Measurements from ENCODE around the gene NFKBIA. TPM values are rescaled to one million over a fixed set of nuclear protein-coding genes. Genes with fewer than 3 reads are reported as not detected.

The NFKBIA gene
- total RNA-seq, 1 donor from 2014 or later = 386 TPM

- H3K9me3 Mint-ChIP-seq = no peaks in the 10 kb centered on the region
- no peak overlapping the region for H3K27ac Mint-ChIP-seq
- peaks cover 8% of the 10 kb centered on the region for H3K36me3 Mint-ChIP-seq (ENCODE audit: low read depth)
- intact Hi-C loops (cut with micrococcal nuclease) = no loop called here
- no peak for DNase-seq (ENCODE audit: low spot score)
- peaks cover 19% of the 10 kb centered on the region for H3K4me1 Mint-ChIP-seq (ENCODE audit: low read depth)
- H3K4me3 Mint-ChIP-seq (ENCODE audit: low read depth) = no peak overlapping the region
- no peaks in the 10 kb centered on the region for H3K27me3 Mint-ChIP-seq (ENCODE audit: low read depth)
These were observed 10.1 kb downstream of the NFKBIA start for GRCh38 chr14:35394326-35395013.

DNA sequence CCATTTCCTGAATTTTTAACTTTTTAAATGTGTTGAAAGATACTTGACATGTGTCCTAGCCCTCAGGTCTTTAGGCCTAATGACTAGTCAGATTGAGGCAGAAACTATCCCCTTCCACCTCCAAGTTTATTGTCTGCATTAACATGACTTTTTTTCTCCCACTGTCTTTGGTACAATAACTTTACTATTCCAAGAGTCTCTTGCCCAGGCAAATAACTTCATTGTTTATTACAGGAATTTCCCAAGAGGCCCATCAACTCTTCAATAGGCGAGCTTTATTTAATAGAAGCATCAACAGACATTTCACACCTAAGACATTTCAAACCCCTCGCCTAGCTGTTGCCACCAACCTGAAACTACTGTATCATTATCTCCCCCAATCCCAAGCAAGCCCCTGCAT lies 10.7 kb downstream of the NFKBIA start:
- no peaks in the 10 kb centered on the region for H3K9me3 Mint-ChIP-seq
- H3K27me3 Mint-ChIP-seq (ENCODE audit: low read depth) = no peaks in the 10 kb centered on the region
- H3K4me3 Mint-ChIP-seq (ENCODE audit: low read depth) = no peak overlapping the region
- H3K4me1 Mint-ChIP-seq (ENCODE audit: low read depth) = peaks cover 13% of the 10 kb centered on the region
- no peak overlapping the region for H3K27ac Mint-ChIP-seq
- peaks cover 3% of the 10 kb centered on the region for H3K36me3 Mint-ChIP-seq (ENCODE audit: low read depth)
- intact Hi-C loops (cut with micrococcal nuclease) = no loop called here
- DNase-seq (ENCODE audit: low spot score) = no peak

DNA sequence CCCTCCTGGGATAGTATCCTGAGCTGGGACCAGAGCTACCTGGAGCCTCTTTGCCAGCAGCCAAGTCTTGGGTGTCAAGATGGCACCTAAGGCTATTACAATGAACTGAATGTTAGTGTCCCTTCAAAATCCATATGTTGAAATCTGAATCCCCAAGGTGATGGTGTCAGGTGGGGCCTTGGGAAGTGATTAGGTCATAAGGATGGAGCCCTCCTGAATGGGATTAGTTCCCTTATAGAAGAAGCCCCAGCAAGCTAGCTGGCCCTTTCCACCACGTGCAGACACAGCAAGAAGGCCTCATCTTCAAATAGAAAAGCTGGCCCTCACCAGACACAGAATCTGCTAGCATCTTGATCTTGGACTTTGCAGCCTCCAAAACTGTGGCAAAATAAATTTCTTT lies 12.4 kb downstream of the NFKBIA start:
- intact Hi-C loops (cut with micrococcal nuclease) = no loop called here
- H3K4me1 Mint-ChIP-seq (ENCODE audit: low read depth) = peaks cover 5% of the 10 kb centered on the region
- no peaks in the 10 kb centered on the region for H3K36me3 Mint-ChIP-seq (ENCODE audit: low read depth)
- H3K27ac Mint-ChIP-seq = no peak overlapping the region
- H3K27me3 Mint-ChIP-seq (ENCODE audit: low read depth) = no peaks in the 10 kb centered on the region
- no peak for DNase-seq (ENCODE audit: low spot score)
- no peak overlapping the region for H3K4me3 Mint-ChIP-seq (ENCODE audit: low read depth)
- H3K9me3 Mint-ChIP-seq = no peaks in the 10 kb centered on the region

DNA sequence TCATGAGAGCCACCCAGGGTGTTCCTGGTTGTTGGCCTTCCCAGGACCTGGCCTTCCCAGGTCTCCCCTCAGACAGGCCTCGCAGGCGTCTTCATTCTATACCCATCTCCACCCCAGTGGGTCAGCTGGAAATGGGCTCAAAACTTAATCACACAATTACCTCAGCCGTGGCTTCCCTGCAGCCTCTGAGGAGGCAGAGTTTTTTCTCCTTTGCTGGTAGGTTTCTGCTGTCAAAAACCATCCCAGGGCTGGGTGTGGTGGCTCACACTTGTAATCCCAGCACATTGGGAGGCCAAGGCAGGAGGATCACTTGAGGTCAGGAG lies 13.2 kb downstream of the NFKBIA start:
- H3K36me3 Mint-ChIP-seq (ENCODE audit: low read depth) = no peaks in the 10 kb centered on the region
- H3K4me1 Mint-ChIP-seq (ENCODE audit: low read depth) = peaks cover 5% of the 10 kb centered on the region
- H3K9me3 Mint-ChIP-seq = no peaks in the 10 kb centered on the region

DNA sequence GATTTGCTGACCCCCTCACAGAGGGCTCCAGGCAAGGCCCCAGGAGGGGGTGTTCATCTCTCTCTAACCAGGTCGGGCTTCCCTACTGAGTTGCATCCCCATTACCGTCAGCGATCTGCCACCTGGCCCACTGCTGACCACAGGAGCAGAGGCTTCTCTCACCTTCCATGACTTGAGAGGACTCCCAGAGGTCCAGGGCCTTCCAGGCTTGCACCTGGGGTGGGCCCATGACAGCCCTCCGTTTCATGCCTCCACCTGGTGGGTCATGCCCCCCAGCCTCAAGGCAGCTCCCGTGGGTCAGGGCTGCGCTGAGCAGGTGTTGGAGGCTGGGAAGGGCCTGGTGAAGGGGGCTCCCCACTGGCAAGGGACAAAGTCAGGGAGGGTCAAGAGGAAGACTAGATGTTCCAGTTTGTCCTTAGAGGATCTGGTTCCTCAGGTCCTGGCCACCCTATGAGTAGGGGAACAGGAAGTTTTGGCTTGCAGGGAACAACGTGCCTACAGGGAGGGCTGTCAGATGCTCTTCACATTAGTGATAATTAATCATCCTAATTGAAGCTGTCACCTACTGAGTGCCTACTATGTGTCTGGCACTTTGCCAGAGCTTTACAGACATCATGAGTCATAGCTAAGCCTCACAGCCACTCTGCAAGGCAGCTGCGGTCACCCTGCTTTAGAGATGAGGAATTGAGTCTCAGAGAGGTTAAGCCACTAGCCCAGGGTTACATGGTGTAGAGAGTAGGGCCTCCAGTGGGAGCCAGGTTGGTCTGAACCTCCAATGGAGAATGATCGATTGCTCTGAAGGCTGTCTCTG lies 13.8 kb downstream of the NFKBIA start:
- Mint-ChIP-seq H3K9me3 (no peaks in the 10 kb centered on the region), H3K36me3 (ENCODE audit: low read depth) (no peaks in the 10 kb centered on the region), H3K27me3 (ENCODE audit: low read depth) (no peaks in the 10 kb centered on the region), H3K4me3 (ENCODE audit: low read depth) (no peak overlapping the region), H3K27ac (no peak overlapping the region), H3K4me1 (ENCODE audit: low read depth) (peaks cover 5% of the 10 kb centered on the region)
- no peak for DNase-seq (ENCODE audit: low spot score)
- intact Hi-C loops (cut with micrococcal nuclease) = no loop called here

More for the DNA sequence above, 13.2 kb downstream of the NFKBIA start:
- intact Hi-C loops (cut with micrococcal nuclease) = no loop called here
- DNase-seq (ENCODE audit: low spot score) = no peak
- no peak overlapping the region for H3K4me3 Mint-ChIP-seq (ENCODE audit: low read depth)
- no peak overlapping the region for H3K27ac Mint-ChIP-seq
- no peaks in the 10 kb centered on the region for H3K27me3 Mint-ChIP-seq (ENCODE audit: low read depth)

- no peak overlapping the region for H3K27ac Mint-ChIP-seq
- peaks cover 5% of the 10 kb centered on the region for H3K4me1 Mint-ChIP-seq (ENCODE audit: low read depth)
- no peak overlapping the region for H3K4me3 Mint-ChIP-seq (ENCODE audit: low read depth)
- no peaks in the 10 kb centered on the region for H3K36me3 Mint-ChIP-seq (ENCODE audit: low read depth)
- DNase-seq (ENCODE audit: low spot score) = no peak
- H3K27me3 Mint-ChIP-seq (ENCODE audit: low read depth) = no peaks in the 10 kb centered on the region
- no peaks in the 10 kb centered on the region for H3K9me3 Mint-ChIP-seq
- intact Hi-C loops (cut with micrococcal nuclease) = no loop called here
These were observed 15.3 kb downstream of the NFKBIA start for GRCh38 chr14:35389315-35389667.

- Mint-ChIP-seq H3K36me3 (ENCODE audit: low read depth) (no peaks in the 10 kb centered on the region), H3K27ac (no peak overlapping the region), H3K4me3 (ENCODE audit: low read depth) (no peak overlapping the region), H3K9me3 (no peaks in the 10 kb centered on the region), H3K27me3 (ENCODE audit: low read depth) (no peaks in the 10 kb centered on the region), H3K4me1 (ENCODE audit: low read depth) (peaks cover 1% of the 10 kb centered on the region)
- intact Hi-C loops (cut with micrococcal nuclease) = no loop called here
- DNase-seq (ENCODE audit: low spot score) = no peak
These were observed 15.8 kb downstream of the NFKBIA start for GRCh38 chr14:35388656-35389314.

DNA sequence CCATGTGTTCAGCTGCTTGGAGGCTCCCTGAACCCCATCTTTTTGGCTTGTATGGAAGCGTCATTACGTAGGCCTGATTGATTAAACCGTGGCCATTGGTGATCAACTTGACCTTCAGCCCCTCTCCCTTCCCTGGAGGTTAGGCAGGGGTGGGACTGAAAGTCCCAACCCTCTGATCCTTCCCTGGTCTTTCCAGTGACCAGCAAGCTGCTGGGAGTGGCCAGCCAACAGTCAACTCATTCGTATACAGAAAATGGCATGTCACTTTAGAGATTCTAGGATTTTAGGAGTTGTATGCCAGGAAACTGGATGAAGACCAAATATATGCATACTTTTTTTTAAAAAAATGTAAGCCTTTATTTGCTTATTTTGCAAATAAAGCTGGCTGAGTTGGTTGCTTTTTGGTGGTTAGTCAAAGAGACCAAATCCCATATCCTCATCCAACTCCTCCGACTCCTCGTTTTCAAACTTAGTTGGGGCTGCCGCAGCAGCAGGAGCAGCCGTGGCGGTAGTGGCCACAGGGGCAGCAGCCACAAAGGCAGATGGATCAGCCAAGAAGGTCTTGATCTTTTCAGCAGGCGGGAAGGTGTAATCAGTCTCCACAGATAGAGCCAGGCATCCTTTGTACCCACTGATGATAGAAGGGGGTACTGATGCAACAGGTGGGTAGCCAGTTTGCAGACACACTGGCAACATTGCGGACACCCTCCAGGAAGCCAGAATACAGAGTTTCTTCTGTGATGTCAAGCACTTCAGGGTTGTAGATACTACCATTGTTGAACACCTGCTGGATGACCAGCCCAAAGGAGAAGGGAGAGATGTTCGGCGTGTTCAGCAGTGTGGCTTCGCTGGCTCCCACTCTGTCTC lies 16.6 kb downstream of the NFKBIA start:
- no peaks in the 10 kb centered on the region for H3K9me3 Mint-ChIP-seq
- intact Hi-C loops (cut with micrococcal nuclease) = no loop called here
- no peaks in the 10 kb centered on the region for H3K27me3 Mint-ChIP-seq (ENCODE audit: low read depth)
- no peaks in the 10 kb centered on the region for H3K36me3 Mint-ChIP-seq (ENCODE audit: low read depth)
- no peak overlapping the region for H3K4me3 Mint-ChIP-seq (ENCODE audit: low read depth)
- H3K27ac Mint-ChIP-seq = no peak overlapping the region
- no peak for DNase-seq (ENCODE audit: low spot score)
- H3K4me1 Mint-ChIP-seq (ENCODE audit: low read depth) = no peaks in the 10 kb centered on the region

DNA sequence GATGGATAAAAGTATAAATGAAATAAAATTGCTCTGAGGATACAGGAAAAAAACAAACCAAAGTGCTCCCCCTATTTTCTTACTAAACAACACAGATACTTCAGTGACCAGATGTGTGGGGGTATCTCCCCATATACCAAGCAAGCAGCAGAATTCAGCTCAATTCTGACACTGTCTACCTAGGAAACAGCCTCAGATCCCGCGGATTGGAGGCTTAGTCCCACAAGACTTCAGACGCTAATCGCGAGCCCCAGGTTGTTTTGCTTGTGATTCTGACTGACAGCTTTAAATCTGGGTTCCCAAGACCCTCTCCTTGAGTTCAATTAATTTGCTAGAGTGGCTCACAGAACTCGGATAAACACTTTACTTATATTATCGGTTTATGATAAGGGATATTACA lies 17.3 kb downstream of the NFKBIA start:
- Mint-ChIP-seq H3K9me3 (no peaks in the 10 kb centered on the region), H3K4me1 (ENCODE audit: low read depth) (no peaks in the 10 kb centered on the region), H3K36me3 (ENCODE audit: low read depth) (no peaks in the 10 kb centered on the region), H3K27me3 (ENCODE audit: low read depth) (no peaks in the 10 kb centered on the region), H3K27ac (no peak overlapping the region), H3K4me3 (ENCODE audit: low read depth) (no peak overlapping the region)
- intact Hi-C loops (cut with micrococcal nuclease) = no loop called here
- no peak for DNase-seq (ENCODE audit: low spot score)

DNA sequence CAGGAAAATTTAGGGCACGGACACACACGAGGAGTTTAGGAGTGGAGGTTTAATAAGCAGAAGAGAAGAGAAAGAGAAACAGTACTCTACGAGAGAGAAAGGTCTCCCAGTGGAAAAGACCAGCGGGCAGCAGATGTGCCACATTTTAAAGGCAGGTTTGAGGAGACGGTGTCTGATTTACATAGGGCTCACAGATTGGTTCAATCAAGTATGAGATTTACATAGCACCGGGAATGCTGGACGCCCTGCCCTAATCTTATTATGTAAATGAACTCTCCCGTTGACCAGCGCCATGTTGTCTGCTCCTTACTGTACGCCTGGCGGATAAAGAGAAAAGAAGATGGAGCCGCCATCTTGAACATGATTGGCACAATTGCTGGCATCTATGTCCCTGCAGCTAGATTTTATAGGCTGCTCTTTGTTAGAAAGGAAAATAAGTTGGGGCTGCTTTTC lies 17.9 kb downstream of the NFKBIA start:
- intact Hi-C loops (cut with micrococcal nuclease) = no loop called here
- no peak overlapping the region for H3K27ac Mint-ChIP-seq
- H3K27me3 Mint-ChIP-seq (ENCODE audit: low read depth) = no peaks in the 10 kb centered on the region
- no peak overlapping the region for H3K4me3 Mint-ChIP-seq (ENCODE audit: low read depth)
- H3K9me3 Mint-ChIP-seq = no peaks in the 10 kb centered on the region
- no peaks in the 10 kb centered on the region for H3K36me3 Mint-ChIP-seq (ENCODE audit: low read depth)
- H3K4me1 Mint-ChIP-seq (ENCODE audit: low read depth) = no peaks in the 10 kb centered on the region
- no peak for DNase-seq (ENCODE audit: low spot score)

GRCh38 chr14:35385042-35385839 lies 19.3 kb downstream of the NFKBIA start:
- no peaks in the 10 kb centered on the region for H3K27me3 Mint-ChIP-seq (ENCODE audit: low read depth)
- DNase-seq (ENCODE audit: low spot score) = no peak
- no peaks in the 10 kb centered on the region for H3K36me3 Mint-ChIP-seq (ENCODE audit: low read depth)
- no peak overlapping the region for H3K4me3 Mint-ChIP-seq (ENCODE audit: low read depth)
- no peaks in the 10 kb centered on the region for H3K4me1 Mint-ChIP-seq (ENCODE audit: low read depth)
- intact Hi-C loops (cut with micrococcal nuclease) = no loop called here
- H3K27ac Mint-ChIP-seq = no peak overlapping the region
- H3K9me3 Mint-ChIP-seq = no peaks in the 10 kb centered on the region

DNA sequence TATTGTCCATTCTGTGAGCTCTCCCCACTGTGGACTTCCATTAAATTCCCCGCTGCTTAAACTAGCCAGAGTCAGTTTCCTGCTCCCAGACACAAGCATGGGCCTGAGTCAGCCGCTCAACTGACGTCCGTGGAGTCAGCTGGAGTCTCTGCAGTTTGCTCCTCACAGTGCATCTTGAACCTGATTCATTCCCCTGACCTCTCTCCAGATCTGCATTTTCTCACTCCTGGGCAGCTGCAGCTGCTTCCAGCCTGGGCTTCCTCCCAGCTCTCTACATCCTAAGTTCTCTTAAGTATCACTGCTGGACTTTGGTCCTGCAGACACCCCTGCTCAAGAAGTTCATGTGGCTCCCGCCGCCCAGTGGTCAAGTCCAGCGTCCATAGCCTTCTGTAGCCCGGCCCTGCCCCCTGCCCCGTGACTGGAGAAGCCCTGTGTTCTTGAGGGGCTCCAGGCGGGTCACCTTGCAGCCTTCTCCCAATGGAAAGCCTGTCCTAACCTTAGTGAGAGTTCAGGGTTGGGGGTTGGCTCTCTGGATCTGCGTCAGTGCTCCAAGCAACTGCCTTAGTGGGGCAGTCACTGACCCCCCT lies 20.0 kb downstream of the NFKBIA start:
- Mint-ChIP-seq H3K27me3 (ENCODE audit: low read depth) (no peaks in the 10 kb centered on the region), H3K36me3 (ENCODE audit: low read depth) (no peaks in the 10 kb centered on the region), H3K4me1 (ENCODE audit: low read depth) (no peaks in the 10 kb centered on the region), H3K9me3 (no peaks in the 10 kb centered on the region), H3K4me3 (ENCODE audit: low read depth) (no peak overlapping the region), H3K27ac (no peak overlapping the region)
- intact Hi-C loops (cut with micrococcal nuclease) = no loop called here
- DNase-seq (ENCODE audit: low spot score) = no peak
